Brain microvascular endothelial cell (primary cell): ENCODE results near the gene CELF1.
A peak's percentile ranks its signal among the peaks of the same experiment; 100 is the strongest.

Experiments used
- DNase-seq: peaks from one replicate; pipeline ENCODE4 v3.0.0-alpha.2; 2020
- H3K27ac ChIP-seq: fragments of 250-450 bp; sonication (Bioruptor Pico); 2 replicates; pipeline ENCODE4 v1.5.1; 2020; ENCODE audit warnings: mild to moderate bottlenecking, moderate library complexity
- H3K27me3 ChIP-seq: fragments of 250-450 bp; sonication (Bioruptor Pico); replicated peaks from 2 replicates; pipeline ENCODE4 v1.5.1; 2020; ENCODE audit warnings: mild to moderate bottlenecking
- H3K36me3 ChIP-seq: fragments of 250-450 bp; sonication (Bioruptor Pico); replicated peaks from 2 replicates; pipeline ENCODE4 v1.5.1; 2020; ENCODE audit warnings: mild to moderate bottlenecking
- H3K4me3 ChIP-seq: 2 replicates; pipeline ENCODE4 v1.5.1; 2011; ENCODE audit warnings: low read depth, mild to moderate bottlenecking, control low read depth, low read length, moderate library complexity
- CTCF ChIP-seq: IDR thresholded peaks from 2 replicates; pipeline ENCODE4 v1.5.1; 2011; ENCODE audit warnings: low read depth, mild to moderate bottlenecking, moderate library complexity, low read length, control low read depth, inconsistent platforms; ENCODE audit errors: missing control alignments
- in situ Hi-C: cut with HindIII; loops from 2 replicates; pipeline ENCODE4 v1.10.0; 2017; ENCODE audit warnings: low sequenced_read_pairs, low pct_ligation_motif_present

The CELF1 gene

GRCh38 chr11:47552566-47553405 lies at the start of gene CELF1:
CELF1 (minus strand) TSS chr11:47553132; CDS start chr11:47499523, 53,609 bp downstream.
- Histone ChIP-seq H3K27ac (peak within 1 kb of the TSS; percentile 63), H3K27me3 (no peaks in the 10 kb centered on the region), H3K36me3 (no peaks in the 10 kb centered on the region), H3K4me3 (peak within 1 kb of the TSS; percentile 99)
- in situ Hi-C loops, result no loop called here
- TF ChIP-seq CTCF, result peak; percentile 69
- peak; percentile 80 for DNase-seq

DNA sequence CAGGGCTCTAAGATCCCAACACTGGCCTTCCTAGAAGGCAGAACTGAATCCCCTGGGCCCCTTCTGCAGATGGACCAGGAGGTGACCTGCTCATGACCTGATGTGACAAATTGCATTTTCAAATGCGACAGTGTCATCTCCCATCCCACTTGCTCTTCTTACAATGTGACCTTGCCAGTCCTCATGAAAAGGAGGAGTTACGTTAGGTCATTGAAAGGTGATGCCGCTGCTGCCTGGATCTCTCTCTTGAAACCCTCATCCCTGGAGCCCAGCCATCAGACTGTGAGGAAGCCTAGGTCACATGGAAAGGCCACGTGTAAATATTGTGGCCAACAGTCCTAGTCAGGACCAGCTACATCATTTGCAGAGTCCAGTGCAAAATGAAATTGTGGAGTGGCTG lies 47.0 kb upstream of the CELF1 start:
- H3K36me3 ChIP-seq, result no peaks in the 10 kb centered on the region
- peaks cover 4% of the 10 kb centered on the region for H3K27me3 ChIP-seq
- TF ChIP-seq CTCF, result no peak
- no peak for DNase-seq
- in situ Hi-C loops, result no loop called here
- H3K27ac ChIP-seq, result no peak overlapping the region
- H3K4me3 ChIP-seq, result no peak overlapping the region

GRCh38 chr11:47595967-47596366 lies 43.0 kb upstream of the CELF1 start:
- no peak for DNase-seq
- H3K4me3 ChIP-seq, result no peak overlapping the region
- TF ChIP-seq CTCF, result no peak
- H3K27ac ChIP-seq, result no peak overlapping the region
- H3K36me3 ChIP-seq, result no peaks in the 10 kb centered on the region
- peaks cover 28% of the 10 kb centered on the region for H3K27me3 ChIP-seq
- in situ Hi-C loops, result no loop called here

- in situ Hi-C loops, result no loop called here
- no peak for TF ChIP-seq CTCF
- no peak overlapping the region for H3K27ac ChIP-seq
- no peak for DNase-seq
- H3K4me3 ChIP-seq, result no peak overlapping the region
- no peaks in the 10 kb centered on the region for H3K36me3 ChIP-seq
- H3K27me3 ChIP-seq, result peaks cover 28% of the 10 kb centered on the region
These were observed 42.1 kb upstream of the CELF1 start for GRCh38 chr11:47595029-47595428.

DNA sequence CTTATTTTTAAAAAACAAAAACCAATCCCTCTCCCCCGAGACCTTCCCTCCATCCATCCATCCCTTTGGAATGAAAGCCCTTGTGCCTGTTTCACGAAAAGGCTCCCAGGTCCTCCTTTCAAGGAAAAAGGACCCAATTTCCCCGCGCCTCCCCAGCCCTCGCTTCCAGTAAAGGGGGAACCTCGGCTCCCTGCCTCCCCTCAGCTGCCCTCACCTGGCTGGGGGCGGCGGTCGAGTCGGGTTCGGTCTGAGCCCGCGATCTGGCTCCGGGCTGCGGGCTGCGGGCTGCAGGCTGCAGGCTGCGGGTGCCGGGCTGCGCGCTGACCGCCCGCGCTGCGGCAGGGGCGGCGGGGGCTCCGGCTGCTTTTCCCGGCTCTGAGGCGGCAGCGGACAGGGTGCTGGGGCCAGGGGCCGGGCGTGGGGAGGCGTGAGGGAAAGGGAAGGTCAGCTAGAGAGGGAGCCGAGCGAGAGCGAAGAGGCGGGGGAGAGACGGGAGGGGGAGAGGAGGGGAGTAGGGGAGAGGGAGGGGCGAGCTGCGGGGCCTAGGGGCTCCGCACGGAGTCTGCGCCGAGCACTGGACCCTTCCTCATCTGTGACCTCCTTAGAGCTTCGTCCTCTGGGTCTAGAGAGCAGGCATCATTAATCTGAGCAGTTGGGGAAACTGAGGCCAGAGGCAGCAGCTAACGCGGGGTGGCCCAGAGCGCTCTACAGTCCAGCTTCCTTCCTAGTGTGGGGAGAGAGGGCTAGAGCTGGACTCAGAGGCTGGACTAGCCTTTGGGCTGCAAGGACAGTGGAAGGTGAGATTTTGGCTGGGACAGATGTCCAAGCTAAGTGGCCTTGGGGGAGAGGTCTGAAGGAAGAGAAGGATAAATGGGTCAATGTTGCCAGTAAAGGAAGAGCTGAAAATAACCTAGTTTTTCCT lies 41.3 kb upstream of the CELF1 start, which contains the start of gene C1QTNF4:
Gene C1QTNF4, minus strand, starts transcription at position 478 of the 922 bp plus-strand sequence. CDS start 3,601 bp downstream, outside the sequence.
- no peak for DNase-seq
- Histone ChIP-seq H3K27ac (no peak within 1 kb of the TSS), H3K27me3 (peaks cover 28% of the 10 kb centered on the region), H3K36me3 (no peaks in the 10 kb centered on the region), H3K4me3 (peak within 1 kb of the TSS; percentile 22)
- in situ Hi-C loops, result no loop called here
- TF ChIP-seq CTCF, result no peak
